ENCODE results near the gene FRMPD1. TPM values are rescaled to one million over a fixed set of nuclear protein-coding genes. Genes with fewer than 3 reads are reported as not detected.

FRMPD1 gene
- total RNA-seq, 4 donors from 2014 or later = 0.04 to 0.18 TPM; not detected in 2

DNA sequence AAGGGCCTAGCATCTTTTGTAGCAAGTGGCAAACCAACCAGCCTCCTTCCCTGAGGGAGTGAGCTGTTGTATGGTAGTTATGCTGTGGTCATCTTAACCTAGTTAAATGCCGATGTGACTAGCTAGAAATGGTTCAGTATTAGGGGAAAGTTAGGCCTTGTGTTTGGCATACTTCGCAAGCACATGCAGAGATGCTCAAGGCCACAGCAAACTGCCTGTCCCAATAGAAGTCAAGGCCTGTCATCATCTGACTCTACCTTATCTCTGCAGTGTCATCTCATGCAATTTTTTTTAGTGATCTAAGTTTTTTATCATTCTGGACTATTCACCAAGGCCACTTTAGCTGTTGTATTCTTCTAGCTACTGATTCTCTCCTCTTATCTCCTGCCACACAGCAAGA lies 139.3 kb downstream of the FRMPD1 start:
- WGBS, 2 donors = 92 to 100% methylated on average over 2 of the region's 2 CpGs
- Histone ChIP-seq H3K4me3 (no peak overlapping the region), H3K27me3 (peaks cover 0 to 3% (median 0%) of the 10 kb centered on the region in 4 donors), H3K36me3 (peaks cover 0 to 10% (median 0%) of the 10 kb centered on the region in 3 donors), H3K9me3 (no peaks in the 10 kb centered on the region), H3K27ac (no peak overlapping the region), H3K4me1 (peaks cover 0 to 7% (median 0%) of the 10 kb centered on the region in 3 donors)
- DNase-seq = no peak
- TF ChIP-seq POLR2A (IDR thresholded peaks at IDR 0.05) = no peak
- TF ChIP-seq, protein P1, sequence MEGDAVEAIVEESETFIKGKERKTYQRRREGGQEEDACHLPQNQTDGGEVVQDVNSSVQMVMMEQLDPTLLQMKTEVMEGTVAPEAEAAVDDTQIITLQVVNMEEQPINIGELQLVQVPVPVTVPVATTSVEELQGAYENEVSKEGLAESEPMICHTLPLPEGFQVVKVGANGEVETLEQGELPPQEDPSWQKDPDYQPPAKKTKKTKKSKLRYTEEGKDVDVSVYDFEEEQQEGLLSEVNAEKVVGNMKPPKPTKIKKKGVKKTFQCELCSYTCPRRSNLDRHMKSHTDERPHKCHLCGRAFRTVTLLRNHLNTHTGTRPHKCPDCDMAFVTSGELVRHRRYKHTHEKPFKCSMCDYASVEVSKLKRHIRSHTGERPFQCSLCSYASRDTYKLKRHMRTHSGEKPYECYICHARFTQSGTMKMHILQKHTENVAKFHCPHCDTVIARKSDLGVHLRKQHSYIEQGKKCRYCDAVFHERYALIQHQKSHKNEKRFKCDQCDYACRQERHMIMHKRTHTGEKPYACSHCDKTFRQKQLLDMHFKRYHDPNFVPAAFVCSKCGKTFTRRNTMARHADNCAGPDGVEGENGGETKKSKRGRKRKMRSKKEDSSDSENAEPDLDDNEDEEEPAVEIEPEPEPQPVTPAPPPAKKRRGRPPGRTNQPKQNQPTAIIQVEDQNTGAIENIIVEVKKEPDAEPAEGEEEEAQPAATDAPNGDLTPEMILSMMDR (IDR thresholded peaks at IDR 0.05) = no peak
- intact Hi-C loops (cut with DNase I) = no loop called here

DNA sequence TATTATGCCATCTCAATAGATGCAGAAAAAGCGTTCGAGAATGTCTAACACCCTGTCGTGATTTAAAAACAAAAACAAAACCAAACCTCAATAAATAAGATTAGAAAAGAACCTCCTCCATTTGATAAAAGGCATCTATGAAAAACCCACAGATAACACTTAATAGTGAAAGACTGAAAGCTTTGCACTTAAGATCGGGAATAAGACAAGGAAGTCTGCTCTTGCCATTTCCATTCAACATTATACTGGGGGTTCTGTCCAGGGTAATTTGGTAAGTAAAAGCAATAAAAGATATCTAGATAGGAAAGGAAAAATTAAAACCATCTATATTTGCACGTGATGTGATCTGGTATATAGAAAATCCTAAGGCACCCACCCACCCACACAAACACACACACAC lies 141.4 kb downstream of the FRMPD1 start:
- no peaks in the 10 kb centered on the region for H3K4me1 ChIP-seq
- intact Hi-C loops (cut with DNase I) = no loop called here
- H3K27me3 ChIP-seq = peaks cover 0 to 2% (median 0%) of the 10 kb centered on the region in 4 donors
- H3K4me3 ChIP-seq = no peak overlapping the region
- no peak for DNase-seq
- TF ChIP-seq, protein P1 (IDR thresholded peaks at IDR 0.05) = no peak
- no peak for TF ChIP-seq POLR2A (IDR thresholded peaks at IDR 0.05)
- H3K9me3 ChIP-seq = no peaks in the 10 kb centered on the region
- H3K36me3 ChIP-seq = peaks cover 0 to 10% (median 0%) of the 10 kb centered on the region in 3 donors
- H3K27ac ChIP-seq = no peak overlapping the region
- WGBS, 2 donors = 89 to 92% methylated on average over 5 of the region's 5 CpGs

DNA sequence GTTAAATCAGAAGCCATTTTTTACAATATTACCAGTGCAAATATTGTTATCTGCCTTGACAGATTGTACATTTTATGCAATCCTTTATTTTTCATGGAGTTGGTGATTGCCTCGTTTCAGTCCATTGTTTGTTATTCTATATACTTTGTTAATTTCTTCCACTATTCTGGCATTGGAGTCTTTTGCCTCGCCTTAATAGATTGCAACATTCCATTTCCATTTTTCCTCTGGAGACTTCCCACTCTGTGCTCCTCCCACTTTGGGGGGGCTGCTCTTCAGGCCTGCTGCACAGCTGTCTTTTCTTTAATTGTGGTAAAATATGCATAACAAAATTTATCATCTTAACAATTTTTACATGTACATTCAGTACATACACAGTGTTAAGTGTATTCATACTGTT lies 145.5 kb downstream of the FRMPD1 start:
- H3K36me3 ChIP-seq = peaks cover 0 to 3% (median 0%) of the 10 kb centered on the region in 3 donors
- 36 to 54% methylated on average over 2 of the region's 2 CpGs for WGBS, 2 donors
- H3K4me3 ChIP-seq = no peak overlapping the region
- no peak overlapping the region for H3K27ac ChIP-seq
- no peaks in the 10 kb centered on the region for H3K27me3 ChIP-seq
- DNase-seq = no peak
- peaks cover 0 to 19% (median 7%) of the 10 kb centered on the region in 3 donors for H3K4me1 ChIP-seq
- intact Hi-C loops (cut with DNase I) = no loop called here
- no peak for TF ChIP-seq POLR2A (IDR thresholded peaks at IDR 0.05)
- TF ChIP-seq, protein P1 (IDR thresholded peaks at IDR 0.05) = no peak
- H3K9me3 ChIP-seq = no peaks in the 10 kb centered on the region

Other genes starting within 250 kb of the FRMPD1 start
- gene GRHPR, start 228.3 kb upstream of the FRMPD1 start, total RNA-seq = 100 to 1,000 TPM in 2 of 4 donors, 10 to 100 TPM in 2; 74.5 to 117 (median 93.8) TPM
- 10 to 100 TPM; 15.0 to 23.3 (median 20.5) TPM for gene ZBTB5, start 185.5 kb upstream of the FRMPD1 start, total RNA-seq
- gene POLR1E, start 165.0 kb upstream of the FRMPD1 start, total RNA-seq = 10 to 100 TPM; 11.6 to 31.1 (median 15.2) TPM
- 1 to 10 TPM; 3.4 to 6.0 (median 4.4) TPM for gene FBXO10, start 74.6 kb upstream of the FRMPD1 start, total RNA-seq
- gene TOMM5, start 58.4 kb upstream of the FRMPD1 start, total RNA-seq = 100 to 1,000 TPM in 2 of 4 donors, 10 to 100 TPM in 2; 25.1 to 129 (median 105) TPM
- gene TRMT10B, start 102.9 kb downstream of the FRMPD1 start, total RNA-seq = 1 to 10 TPM; 2.1 to 6.5 (median 3.0) TPM
- 10 to 100 TPM; 26.1 to 51.8 (median 36.6) TPM for gene EXOSC3, start 134.1 kb downstream of the FRMPD1 start, total RNA-seq
- 10 to 100 TPM; 12.0 to 22.9 (median 17.6) TPM for gene DCAF10, start 149.8 kb downstream of the FRMPD1 start, total RNA-seq